GM23338 (cell line): Measurements from ENCODE around the gene RAPGEF4.

Experiments
- CREB1 ChIP-seq: fragments of 250-450 bp; sonication (Bioruptor Pico); IDR thresholded peaks from 2 replicates; pipeline ENCODE4 v1.5.0; 2020; ENCODE audit warnings: low read depth, mild to moderate bottlenecking, moderate library complexity
- CTCF ChIP-seq, 2 experiments: fragments of 200-600 bp in 1 of 2; sonication (generic) in 1 of 2; conservative IDR thresholded peaks; 2 replicates each; pipeline versions ENCODE4 v1.5.1 to v1.6.1; 2016 to 2017; ENCODE audit warnings: antibody characterized with exemption in 2 of 2, low read depth in 2 of 2, mild to moderate bottlenecking in 2 of 2, moderate library complexity in 1 of 2
- EZH2 ChIP-seq: fragments of 200-600 bp; sonication (generic); IDR thresholded peaks from one replicate; pipeline ENCODE4 v1.8.0; 2017; ENCODE audit warnings: antibody characterized with exemption, mild to moderate bottlenecking, low read depth; ENCODE audit not compliant: unreplicated experiment
- EZH2phosphoT487 ChIP-seq: fragments of 200-600 bp; sonication (generic); IDR thresholded peaks from one replicate; pipeline ENCODE4 v1.8.1; 2018; ENCODE audit warnings: antibody characterized with exemption; ENCODE audit not compliant: unreplicated experiment
- JUNB ChIP-seq: IDR thresholded peaks from one replicate; pipeline ENCODE4 v1.6.1; 2016; ENCODE audit warnings: antibody characterized with exemption; ENCODE audit not compliant: unreplicated experiment
- NANOG ChIP-seq: IDR thresholded peaks from 2 replicates; pipeline ENCODE4 v1.6.1; 2016; ENCODE audit warnings: antibody characterized with exemption, borderline replicate concordance
- POLR2AphosphoS5 ChIP-seq: IDR thresholded peaks from 2 replicates; pipeline ENCODE4 v1.6.1; 2016; ENCODE audit warnings: antibody characterized with exemption, low read depth
- REST ChIP-seq: IDR thresholded peaks from one replicate; pipeline ENCODE4 v1.6.1; 2018; ENCODE audit warnings: antibody characterized with exemption; ENCODE audit not compliant: unreplicated experiment

- no peak for TF ChIP-seq CREB1
- TF ChIP-seq POLR2AphosphoS5, result no peak
- TF ChIP-seq CTCF (conservative IDR thresholded peaks at IDR 0.05; ENCODE audit: low read depth in 2 of 2), result no peak
- no peak for TF ChIP-seq EZH2phosphoT487
- no peak for TF ChIP-seq JUNB
- no peak for TF ChIP-seq EZH2
- TF ChIP-seq REST, result no peak
- TF ChIP-seq NANOG, result no peak
These were observed 148.7 kb downstream of the RAPGEF4 start for GRCh38 chr2:172884336-172884735.
